Measurements from ENCODE around the gene ZNF335. TPM values are rescaled to one million over a fixed set of nuclear protein-coding genes. Genes with fewer than 3 reads are reported as not detected.
A peak's percentile ranks its signal among the peaks of the same experiment; 100 is the strongest.

ZNF335 gene
- total and polyA plus RNA-seq, 2 donors (not counting 3 experiments of a cell fraction or from before 2014, with no cell fraction given): 17.3 to 22.8 TPM

DNA sequence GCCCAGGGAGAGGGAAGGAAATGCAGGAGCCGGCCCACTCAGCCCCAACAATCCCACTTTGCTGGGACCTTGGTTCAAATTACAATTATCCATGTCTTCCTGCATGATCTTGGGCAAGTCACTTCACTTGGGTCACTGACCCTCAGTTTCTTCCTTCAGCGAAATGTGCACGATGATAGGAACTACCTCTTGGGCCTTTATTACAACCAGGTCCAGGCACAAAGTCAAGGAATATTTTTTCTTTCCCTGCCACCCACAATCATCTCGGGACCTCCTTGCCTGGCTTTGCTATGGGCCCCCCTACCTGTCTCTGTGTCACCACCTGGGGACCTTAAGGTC lies 59.7 kb downstream of the ZNF335 start:
- Histone ChIP-seq H3K4me3 (replicated peaks in 1 of 3; ENCODE audit: insufficient read depth in 1 of 3, low read depth in 1 of 3, low read length in 3 of 3) (peak overlapping the region in 2 of 3 experiments; percentile 37 to 62), H3K9me1 (replicated peaks; ENCODE audit: control insufficient read depth, extremely low read depth, insufficient read depth, low read length) (no peaks in the 10 kb centered on the region), H3K9ac (replicated peaks; ENCODE audit: extremely low read depth, insufficient read depth, low read length) (peak overlapping the region; percentile 44), H4K20me1 (replicated peaks; ENCODE audit: control insufficient read depth, extremely low read depth, insufficient read depth, low read length) (no peaks in the 10 kb centered on the region), H3K4me1 (ENCODE audit: control insufficient read depth, extremely low read depth, insufficient read depth, low read length) (peaks cover 28% of the 10 kb centered on the region), H3K27ac (ENCODE audit: insufficient read depth, low read depth, low read length) (peak overlapping the region; percentile 53), H3K4me2 (ENCODE audit: insufficient read depth, low read length) (peak overlapping the region; percentile 66), H3K36me3 (ENCODE audit: control insufficient read depth in 2 of 2, extremely low read depth in 1 of 2, insufficient read depth in 2 of 2, low read length in 2 of 2) (peaks cover 0 to 5% of the 10 kb centered on the region in 2 experiments), H3K9me3 (replicated peaks; ENCODE audit: control insufficient read depth, insufficient read depth, low read length) (no peaks in the 10 kb centered on the region), H2AFZ (ENCODE audit: low read depth, low read length) (peak overlapping the region; percentile 44), H3K79me2 (ENCODE audit: control insufficient read depth, insufficient read depth, low read length) (no peaks in the 10 kb centered on the region), H3K27me3 (ENCODE audit: control insufficient read depth in 2 of 2, insufficient read depth in 2 of 2, low read length in 2 of 2) (no peaks in the 10 kb centered on the region)
- peak; percentile 71 for FAIRE-seq
- ChIA-PET POLR2A (interaction anchor here (0.7 to 3.8 kb wide), 5 partner anchors 18 to 57 kb away, joined by 3 to 22 read pairs (median 3); partner anchors contain the start of genes CTSA, NEURL2 and PCIF1), CTCF (interaction anchor here (1.5 to 5.0 kb wide), 4 partner anchors 12 to 57 kb away, joined by 6 to 22 read pairs (median 12); partner anchors contain the start of genes CTSA, NEURL2 and PCIF1)
- dilution Hi-C loops (cut with MboI; ENCODE audit: extremely low pct_ligation_motif_present, low sequenced_read_pairs) (no loop called here), intact Hi-C loops (cut with micrococcal nuclease) (loop anchor here (10.0 kb wide), 1 partner anchor 568 kb away; the partner anchor contains the start of gene SDC4)
- no peak for DNase-seq (ENCODE audit: low read depth, low spot score)
- BruUV-seq (replicated peaks): TSS peak; percentile 75
- TF ChIP-seq JUN (IDR thresholded peaks at IDR 0.05; ENCODE audit: borderline replicate concordance, insufficient read depth, insufficient read length, low read depth): no peak
- TF ChIP-seq POLR2AphosphoS5 (IDR thresholded peaks at IDR 0.05; ENCODE audit: insufficient read depth, low read depth, low read length): no peak
- no peak for TF ChIP-seq MYC (IDR thresholded peaks at IDR 0.05; ENCODE audit: low read depth, low read length)
- TF ChIP-seq MAX (IDR thresholded peaks at IDR 0.05; ENCODE audit: insufficient read depth, insufficient read length): no peak
- TF ChIP-seq, protein P1, sequence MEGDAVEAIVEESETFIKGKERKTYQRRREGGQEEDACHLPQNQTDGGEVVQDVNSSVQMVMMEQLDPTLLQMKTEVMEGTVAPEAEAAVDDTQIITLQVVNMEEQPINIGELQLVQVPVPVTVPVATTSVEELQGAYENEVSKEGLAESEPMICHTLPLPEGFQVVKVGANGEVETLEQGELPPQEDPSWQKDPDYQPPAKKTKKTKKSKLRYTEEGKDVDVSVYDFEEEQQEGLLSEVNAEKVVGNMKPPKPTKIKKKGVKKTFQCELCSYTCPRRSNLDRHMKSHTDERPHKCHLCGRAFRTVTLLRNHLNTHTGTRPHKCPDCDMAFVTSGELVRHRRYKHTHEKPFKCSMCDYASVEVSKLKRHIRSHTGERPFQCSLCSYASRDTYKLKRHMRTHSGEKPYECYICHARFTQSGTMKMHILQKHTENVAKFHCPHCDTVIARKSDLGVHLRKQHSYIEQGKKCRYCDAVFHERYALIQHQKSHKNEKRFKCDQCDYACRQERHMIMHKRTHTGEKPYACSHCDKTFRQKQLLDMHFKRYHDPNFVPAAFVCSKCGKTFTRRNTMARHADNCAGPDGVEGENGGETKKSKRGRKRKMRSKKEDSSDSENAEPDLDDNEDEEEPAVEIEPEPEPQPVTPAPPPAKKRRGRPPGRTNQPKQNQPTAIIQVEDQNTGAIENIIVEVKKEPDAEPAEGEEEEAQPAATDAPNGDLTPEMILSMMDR (IDR thresholded peaks at IDR 0.05; ENCODE audit: extremely low read depth in 1 of 2, insufficient read depth in 1 of 2, low read depth in 1 of 2, low read length in 2 of 2): no peak
- TF ChIP-seq FOS (IDR thresholded peaks at IDR 0.05; ENCODE audit: borderline replicate concordance, insufficient read depth, low read length): no peak
- TF ChIP-seq GATA2 (IDR thresholded peaks at IDR 0.05; ENCODE audit: insufficient read depth, insufficient read length, low read depth, low read length): no peak
- no peak for TF ChIP-seq EZH2 (IDR thresholded peaks at IDR 0.05; ENCODE audit: borderline replicate concordance, low read depth, low read length, severe bottlenecking)
- no peak for TF ChIP-seq POLR2A (IDR thresholded peaks at IDR 0.05; ENCODE audit: low read depth, low read length)
